Testis (tissue), 3 donors: ENCODE results near the gene NUFIP1. TPM values are rescaled to one million over a fixed set of nuclear protein-coding genes. Genes with fewer than 3 reads are reported as not detected.
A peak's percentile ranks its signal among the peaks of the same experiment; 100 is the strongest.
"Not testable (repeated sequence)": the region's sequence is repeated elsewhere in the genome, so short reads cannot be mapped to it uniquely, and the experiment has no call there.

ENCODE experiments used
- DNase-seq: peaks from one replicate; pipeline ENCODE4 v3.0.0-alpha.2; 2019
- H3K27ac ChIP-seq, 2 donors: fragments of 200-600 bp; sonication (generic); one replicate each; pipeline ENCODE4 v1.5.1; 2019
- H3K27me3 ChIP-seq: fragments of 200-600 bp; sonication (generic); one replicate; pipeline ENCODE4 v1.5.1; 2019
- H3K36me3 ChIP-seq: fragments of 200-600 bp; sonication (generic); one replicate; pipeline ENCODE4 v1.5.1; 2017; ENCODE audit warnings: low read depth; ENCODE audit errors: missing control alignments
- H3K4me1 ChIP-seq: fragments of 200-600 bp; sonication (generic); one replicate; pipeline ENCODE4 v1.5.1; 2019
- H3K4me3 ChIP-seq, 2 donors: fragments of 200-600 bp; sonication (generic); one replicate each; pipeline ENCODE4 v1.5.1; 2017 to 2019
- H3K9me3 ChIP-seq: fragments of 200-600 bp; sonication (generic); one replicate; pipeline ENCODE4 v1.5.1; 2017
- POLR2A ChIP-seq: fragments of 450-650 bp; IDR thresholded peaks from one replicate; pipeline ENCODE4 v1.6.1; 2017; ENCODE audit warnings: antibody characterized with exemption, mild to moderate bottlenecking, moderate library complexity
- WGBS, 2 donors: methylation state at CpG; one replicate each; pipeline ENCODE4 v1.1.5; 2018; 5-methylcytosine and 5-hydroxymethylcytosine counted together
- intact Hi-C: fragments of 100-400 bp; cut with DNase I; formaldehyde crosslinking; loops from one replicate; pipeline ENCODE4 v1.15.1; 2023; ENCODE audit warnings: low total_unique reads
- polyA plus RNA-seq: library from polyadenylated mRNA; stranded (reverse); fragments of 350-450 nt; fragmentation: Illumina TruSeq; extraction: RNeasy Lipid Tissue Mini Kit (QIAGEN cat#74804); gene quantifications from one replicate; pipeline ENCODE4 v1.2.3, GENCODE V29; 2014; ENCODE audit warnings: low read depth, low replicate concordance; ENCODE audit not compliant: insufficient read depth
- total RNA-seq, 2 donors: library from RNA; depleted of rRNA; stranded (reverse); fragments of >200 nt; gene quantifications; one replicate each; pipeline ENCODE4 v1.2.3, GENCODE V29; 2016
- TF ChIP-seq, protein P1 (sequence below), 3 experiments: fragments of 450-650 bp in 2 of 3; fragments of 200-600 bp in 1 of 3; sonication (generic) in 1 of 3; IDR thresholded peaks; one replicate each; pipeline ENCODE4 v1.5.1; 2016 to 2019; ENCODE audit warnings: antibody characterized with exemption in 3 of 3, mild to moderate bottlenecking in 2 of 3, moderate library complexity in 1 of 3

The NUFIP1 gene
- total and polyA plus RNA-seq, 3 donors from 2014 or later = 7.6 to 8.3 (median 7.9) TPM

DNA sequence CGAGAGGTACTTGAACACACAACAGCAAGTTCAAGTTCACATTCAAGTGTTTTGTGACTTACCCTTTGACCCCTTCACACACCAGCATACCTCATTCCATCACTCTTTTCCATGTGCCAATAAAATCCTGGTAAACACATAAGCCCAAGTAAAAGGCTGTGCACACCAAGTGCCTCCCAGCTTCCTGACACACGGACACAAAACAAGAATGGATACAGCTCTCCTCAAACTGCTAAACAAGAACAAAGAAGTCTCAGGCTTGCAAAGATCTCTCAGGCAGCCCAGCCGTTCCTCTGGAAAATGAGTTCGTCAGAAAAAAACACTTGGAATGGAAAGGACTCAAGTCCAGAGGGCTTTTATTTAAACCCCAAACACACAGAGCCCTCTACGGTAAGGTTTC is 83.7 kb downstream of the NUFIP1 start:
- H3K9me3 ChIP-seq = no peaks in the 10 kb centered on the region
- peaks cover 42% of the 10 kb centered on the region for H3K4me1 ChIP-seq
- H3K27ac ChIP-seq = peak overlapping the region in 1 of 2 donors; percentile 68
- no peak for DNase-seq
- no peaks in the 10 kb centered on the region for H3K36me3 ChIP-seq
- H3K4me3 ChIP-seq = no peak overlapping the region
- intact Hi-C loops = no loop called here
- 40 to 42% methylated on average over 5 of the region's 5 CpGs for WGBS, 2 donors
- H3K27me3 ChIP-seq = no peaks in the 10 kb centered on the region
- no peak for TF ChIP-seq POLR2A
- TF ChIP-seq, protein P1, sequence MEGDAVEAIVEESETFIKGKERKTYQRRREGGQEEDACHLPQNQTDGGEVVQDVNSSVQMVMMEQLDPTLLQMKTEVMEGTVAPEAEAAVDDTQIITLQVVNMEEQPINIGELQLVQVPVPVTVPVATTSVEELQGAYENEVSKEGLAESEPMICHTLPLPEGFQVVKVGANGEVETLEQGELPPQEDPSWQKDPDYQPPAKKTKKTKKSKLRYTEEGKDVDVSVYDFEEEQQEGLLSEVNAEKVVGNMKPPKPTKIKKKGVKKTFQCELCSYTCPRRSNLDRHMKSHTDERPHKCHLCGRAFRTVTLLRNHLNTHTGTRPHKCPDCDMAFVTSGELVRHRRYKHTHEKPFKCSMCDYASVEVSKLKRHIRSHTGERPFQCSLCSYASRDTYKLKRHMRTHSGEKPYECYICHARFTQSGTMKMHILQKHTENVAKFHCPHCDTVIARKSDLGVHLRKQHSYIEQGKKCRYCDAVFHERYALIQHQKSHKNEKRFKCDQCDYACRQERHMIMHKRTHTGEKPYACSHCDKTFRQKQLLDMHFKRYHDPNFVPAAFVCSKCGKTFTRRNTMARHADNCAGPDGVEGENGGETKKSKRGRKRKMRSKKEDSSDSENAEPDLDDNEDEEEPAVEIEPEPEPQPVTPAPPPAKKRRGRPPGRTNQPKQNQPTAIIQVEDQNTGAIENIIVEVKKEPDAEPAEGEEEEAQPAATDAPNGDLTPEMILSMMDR (IDR thresholded peaks at IDR 0.05) = no peak

DNA sequence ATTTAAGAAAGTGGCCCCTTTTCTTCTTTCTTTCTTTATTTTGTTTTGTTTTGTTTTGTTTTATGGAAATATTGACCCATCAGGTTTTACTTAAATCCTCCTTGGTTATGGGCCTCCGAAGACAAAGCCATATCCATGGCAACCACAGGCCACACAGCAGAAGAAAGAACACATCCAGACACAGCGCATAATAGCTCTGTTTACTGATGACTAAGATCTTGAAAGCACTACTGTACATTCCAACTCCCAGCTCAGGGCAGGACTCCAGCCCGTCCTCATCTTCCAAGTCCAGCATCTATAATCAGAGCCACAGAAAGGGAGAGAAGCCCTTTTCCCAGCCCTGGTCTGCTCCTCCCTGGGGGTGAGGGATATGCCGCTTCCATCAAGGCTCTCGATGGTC is 84.3 kb downstream of the NUFIP1 start:
- no peak overlapping the region for H3K4me3 ChIP-seq
- TF ChIP-seq, protein P1 (IDR thresholded peaks at IDR 0.05) = no peak
- TF ChIP-seq POLR2A = no peak
- 38 to 49% methylated on average over 5 of the region's 5 CpGs for WGBS, 2 donors
- no peaks in the 10 kb centered on the region for H3K27me3 ChIP-seq
- H3K36me3 ChIP-seq = no peaks in the 10 kb centered on the region
- intact Hi-C loops = no loop called here
- peaks cover 42% of the 10 kb centered on the region for H3K4me1 ChIP-seq
- no peaks in the 10 kb centered on the region for H3K9me3 ChIP-seq
- H3K27ac ChIP-seq = peak overlapping the region in 1 of 2 donors; percentile 68
- peak; percentile 75 for DNase-seq

- Histone ChIP-seq H3K27me3 (no peaks in the 10 kb centered on the region), H3K27ac (peak overlapping the region; percentile 29 to 68), H3K36me3 (no peaks in the 10 kb centered on the region), H3K9me3 (no peaks in the 10 kb centered on the region), H3K4me3 (no peak overlapping the region), H3K4me1 (peaks cover 42% of the 10 kb centered on the region)
- peak; percentile 85 for DNase-seq
- 47 to 65% methylated on average over 2 to 4 of the region's 4 CpGs for WGBS, 2 donors
- intact Hi-C loops = no loop called here
- TF ChIP-seq, protein P1 (IDR thresholded peaks at IDR 0.05) = no peak
- TF ChIP-seq POLR2A = no peak
Measured at GRCh38 chr13:44903574-44903985, 85.7 kb downstream of the NUFIP1 start.

GRCh38 chr13:44902738-44903137 is 86.5 kb downstream of the NUFIP1 start:
- Histone ChIP-seq H3K36me3 (no peaks in the 10 kb centered on the region), H3K4me1 (peaks cover 42% of the 10 kb centered on the region), H3K9me3 (no peaks in the 10 kb centered on the region), H3K4me3 (no peak overlapping the region), H3K27ac (no peak overlapping the region), H3K27me3 (no peaks in the 10 kb centered on the region)
- intact Hi-C loops = no loop called here
- 91% methylated on average over 6 of the region's 6 CpGs for WGBS, 2 donors
- no peak for TF ChIP-seq POLR2A
- TF ChIP-seq, protein P1 (IDR thresholded peaks at IDR 0.05) = no peak
- no peak for DNase-seq

- no peak overlapping the region for H3K27ac ChIP-seq
- H3K27me3 ChIP-seq = no peaks in the 10 kb centered on the region
- intact Hi-C loops = no loop called here
- DNase-seq = no peak
- TF ChIP-seq POLR2A = no peak
- TF ChIP-seq, protein P1 (IDR thresholded peaks at IDR 0.05) = no peak
- H3K36me3 ChIP-seq = no peaks in the 10 kb centered on the region
- no peaks in the 10 kb centered on the region for H3K9me3 ChIP-seq
- 43 to 64% methylated on average over 2 of the region's 2 CpGs for WGBS, 2 donors
- peaks cover 18% of the 10 kb centered on the region for H3K4me1 ChIP-seq
- no peak overlapping the region for H3K4me3 ChIP-seq
Measured at GRCh38 chr13:44899967-44900366, 89.3 kb downstream of the NUFIP1 start.

DNA sequence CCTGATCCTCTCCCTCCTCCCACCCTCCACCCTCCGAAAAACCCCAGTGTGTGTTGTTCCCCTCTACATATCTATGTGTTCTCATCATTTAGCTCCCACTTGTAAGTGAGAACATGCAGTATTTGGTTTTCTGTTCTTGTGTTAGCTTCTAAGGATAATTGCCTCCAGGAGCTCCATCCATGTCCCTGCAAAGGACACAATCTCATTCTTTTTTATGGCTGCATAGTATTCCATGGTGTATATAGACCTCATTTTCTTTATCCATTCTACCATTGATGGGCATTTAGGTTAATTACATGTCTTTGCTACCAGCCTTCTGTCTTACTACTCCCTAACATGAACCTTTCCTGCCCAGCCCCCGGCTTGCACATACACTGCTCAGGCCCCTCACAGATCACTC is 91.0 kb downstream of the NUFIP1 start:
- H3K27me3 ChIP-seq, intact Hi-C loops, H3K36me3 ChIP-seq, DNase-seq, H3K4me1 ChIP-seq, H3K9me3 ChIP-seq, H3K27ac ChIP-seq, H3K4me3 ChIP-seq: not testable (repeated sequence)
- WGBS, 2 donors = 83 to 98% methylated on average over 2 of the region's 2 CpGs
